ENCODE measurements around the gene DDX1. TPM values are rescaled to one million over a fixed set of nuclear protein-coding genes. Genes with fewer than 3 reads are reported as not detected.

The DDX1 gene
- total RNA-seq, 1 donor, result 120 TPM

GRCh38 chr2:15548974-15549373, 42.7 kb upstream of the DDX1 start:
- TF ChIP-seq CTCF (IDR thresholded peaks at IDR 0.05; ENCODE audit: insufficient read depth, low read depth, low read length), result no peak
- no peak overlapping the region for H3K4me3 ChIP-seq (ENCODE audit: low read depth, low read length)
- no peak for DNase-seq (ENCODE audit: low read depth)

GRCh38 chr2:15553519-15553918, 38.1 kb upstream of the DDX1 start:
- no peak overlapping the region for H3K4me3 ChIP-seq (ENCODE audit: low read depth, low read length)
- DNase-seq (ENCODE audit: low read depth), result no peak
- no peak for TF ChIP-seq CTCF (IDR thresholded peaks at IDR 0.05; ENCODE audit: insufficient read depth, low read depth, low read length)

- no peak overlapping the region for H3K4me3 ChIP-seq (ENCODE audit: low read depth, low read length)
- no peak for TF ChIP-seq CTCF (IDR thresholded peaks at IDR 0.05; ENCODE audit: insufficient read depth, low read depth, low read length)
- DNase-seq (ENCODE audit: low read depth), result no peak
These were observed 37.7 kb upstream of the DDX1 start for GRCh38 chr2:15553951-15554350.

- TF ChIP-seq CTCF (IDR thresholded peaks at IDR 0.05; ENCODE audit: insufficient read depth, low read depth, low read length), result no peak
- H3K4me3 ChIP-seq (ENCODE audit: low read depth, low read length), result no peak overlapping the region
- peak; percentile 19 for DNase-seq (ENCODE audit: low read depth)
These were observed 37.0 kb upstream of the DDX1 start for GRCh38 chr2:15554525-15555218.

- no peak overlapping the region for H3K4me3 ChIP-seq (ENCODE audit: low read depth, low read length)
- no peak for TF ChIP-seq CTCF (IDR thresholded peaks at IDR 0.05; ENCODE audit: insufficient read depth, low read depth, low read length)
- DNase-seq (ENCODE audit: low read depth), result no peak
These were observed 35.9 kb upstream of the DDX1 start for GRCh38 chr2:15555760-15556193.

- no peak overlapping the region for H3K4me3 ChIP-seq (ENCODE audit: low read depth, low read length)
- no peak for DNase-seq (ENCODE audit: low read depth)
- no peak for TF ChIP-seq CTCF (IDR thresholded peaks at IDR 0.05; ENCODE audit: insufficient read depth, low read depth, low read length)
These were observed 35.2 kb upstream of the DDX1 start for GRCh38 chr2:15556311-15556930.
